Kidney tubule cell (primary cell): ENCODE results near the gene CLTC.
"Not testable (repeated sequence)": the region's sequence is repeated elsewhere in the genome, so short reads cannot be mapped to it uniquely, and the experiment has no call there.

Experiments
- DNase-seq: peaks from one replicate; pipeline ENCODE4 v3.0.0-alpha.2; 2018; ENCODE audit warnings: low spot score

Gene CLTC

GRCh38 chr17:59619298-59620063 is at the start of gene CLTC:
Gene CLTC (plus strand): TSS chr17:59619895. CDS start chr17:59620132, 237 bp downstream.
- DNase-seq: peak; percentile 98

GRCh38 chr17:59572301-59572924 is 47.3 kb upstream of the CLTC start:
- no peak for DNase-seq

GRCh38 chr17:59584168-59584567 is 35.5 kb upstream of the CLTC start:
- DNase-seq: not testable (repeated sequence)

GRCh38 chr17:59600169-59600568 is 19.5 kb upstream of the CLTC start:
- DNase-seq: no peak

GRCh38 chr17:59601130-59601529 is 18.6 kb upstream of the CLTC start:
- DNase-seq: no peak

- DNase-seq: no peak
Measured at GRCh38 chr17:59607061-59607460, 12.6 kb upstream of the CLTC start.

- DNase-seq: no peak
Measured at GRCh38 chr17:59607817-59608403, 11.8 kb upstream of the CLTC start.

- DNase-seq: no peak
Measured at GRCh38 chr17:59611503-59611902, 8.2 kb upstream of the CLTC start.

- no peak for DNase-seq
Measured at GRCh38 chr17:59616253-59616920, 3.3 kb upstream of the CLTC start.

GRCh38 chr17:59617156-59617732 is 2.5 kb upstream of the CLTC start:
- DNase-seq: peak; percentile 65

GRCh38 chr17:59619035-59619297 is 729 bp upstream of the CLTC start:
- no peak for DNase-seq

GRCh38 chr17:59620064-59620359 is 317 bp downstream of the CLTC start:
- DNase-seq: no peak

- DNase-seq: peak; percentile 50
Measured at GRCh38 chr17:59620518-59621259, 994 bp downstream of the CLTC start.

GRCh38 chr17:59621771-59622170 is 2.1 kb downstream of the CLTC start:
- DNase-seq: no peak

GRCh38 chr17:59623151-59623550 is 3.5 kb downstream of the CLTC start:
- DNase-seq: no peak

- no peak for DNase-seq
Measured at GRCh38 chr17:59626756-59627155, 7.1 kb downstream of the CLTC start.

- DNase-seq: no peak
Measured at GRCh38 chr17:59627274-59627673, 7.6 kb downstream of the CLTC start.

GRCh38 chr17:59627770-59628171 is 8.1 kb downstream of the CLTC start:
- DNase-seq: no peak

- DNase-seq: no peak
Measured at GRCh38 chr17:59629174-59629573, 9.5 kb downstream of the CLTC start.

GRCh38 chr17:59631276-59631675 is 11.6 kb downstream of the CLTC start:
- no peak for DNase-seq

GRCh38 chr17:59632398-59632797 is 12.7 kb downstream of the CLTC start:
- no peak for DNase-seq

GRCh38 chr17:59633658-59634359 is 14.1 kb downstream of the CLTC start:
- no peak for DNase-seq
